Spleen (tissue), 7 donors: ENCODE results near the gene MYO5B.

Experiments used
- POLR2AphosphoS5 ChIP-seq, 3 donors: sonication (generic); formaldehyde crosslinking; IDR thresholded peaks; one replicate each; pipeline ENCODE4 v1.5.1; 2017; ENCODE audit warnings: antibody characterized with exemption in 3 of 3
- TF ChIP-seq, protein P1 (sequence below), 11 experiments: fragments of 200-600 bp in 7 of 11; fragments of 450-650 bp in 4 of 11; sonication (generic) in 4 of 11; IDR thresholded peaks in 8 of 11; conservative IDR thresholded peaks in 3 of 11; 1 replicate in 7 of 11; 2 replicates in 4 of 11; pipeline versions ENCODE4 v1.4.0 to v1.8.0; 2016 to 2021; ENCODE audit warnings: antibody characterized with exemption in 11 of 11, inconsistent platforms in 4 of 11, mild to moderate bottlenecking in 1 of 11
- donor health status: DM: no; HTN: no; CAD: no; lungs with moderate emphysema.
- donor health status: DM: no; HTN: no; CAD: no.
- donor health status: DM: no; HTN: no; CAD: no.

DNA sequence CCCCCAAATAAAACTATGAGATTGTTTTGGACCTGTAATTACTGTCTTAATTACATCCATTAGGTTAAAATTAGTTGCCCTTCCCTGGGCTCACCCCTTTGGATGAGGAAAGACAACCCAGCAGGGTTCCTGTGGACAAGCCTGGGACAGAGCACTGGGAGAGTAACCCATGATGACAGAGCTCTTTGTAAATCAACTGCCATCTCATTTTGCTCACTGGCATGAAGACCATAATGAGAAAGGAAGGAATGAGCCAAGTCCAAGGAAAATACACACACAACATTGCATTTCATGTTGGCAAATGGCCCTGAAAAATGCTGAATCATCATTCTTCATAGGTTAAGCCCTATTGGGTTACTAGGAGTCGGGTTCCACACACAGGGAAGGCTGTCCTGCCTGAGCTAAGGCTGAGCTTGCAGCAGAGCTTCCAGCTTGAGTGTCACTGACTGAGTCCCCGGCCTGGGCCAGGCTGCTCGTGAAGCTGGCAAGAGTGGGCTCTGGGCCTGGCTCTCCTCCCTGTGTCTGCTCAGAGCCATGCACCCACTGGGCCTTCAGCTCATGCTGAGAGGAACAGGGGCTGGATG lies 287.5 kb downstream of the MYO5B start:
- TF ChIP-seq POLR2AphosphoS5 (IDR thresholded peaks at IDR 0.05) = no peak
- TF ChIP-seq, protein P1, sequence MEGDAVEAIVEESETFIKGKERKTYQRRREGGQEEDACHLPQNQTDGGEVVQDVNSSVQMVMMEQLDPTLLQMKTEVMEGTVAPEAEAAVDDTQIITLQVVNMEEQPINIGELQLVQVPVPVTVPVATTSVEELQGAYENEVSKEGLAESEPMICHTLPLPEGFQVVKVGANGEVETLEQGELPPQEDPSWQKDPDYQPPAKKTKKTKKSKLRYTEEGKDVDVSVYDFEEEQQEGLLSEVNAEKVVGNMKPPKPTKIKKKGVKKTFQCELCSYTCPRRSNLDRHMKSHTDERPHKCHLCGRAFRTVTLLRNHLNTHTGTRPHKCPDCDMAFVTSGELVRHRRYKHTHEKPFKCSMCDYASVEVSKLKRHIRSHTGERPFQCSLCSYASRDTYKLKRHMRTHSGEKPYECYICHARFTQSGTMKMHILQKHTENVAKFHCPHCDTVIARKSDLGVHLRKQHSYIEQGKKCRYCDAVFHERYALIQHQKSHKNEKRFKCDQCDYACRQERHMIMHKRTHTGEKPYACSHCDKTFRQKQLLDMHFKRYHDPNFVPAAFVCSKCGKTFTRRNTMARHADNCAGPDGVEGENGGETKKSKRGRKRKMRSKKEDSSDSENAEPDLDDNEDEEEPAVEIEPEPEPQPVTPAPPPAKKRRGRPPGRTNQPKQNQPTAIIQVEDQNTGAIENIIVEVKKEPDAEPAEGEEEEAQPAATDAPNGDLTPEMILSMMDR (IDR thresholded peaks at IDR 0.05 in 8 of 11, conservative IDR thresholded peaks at IDR 0.05 in 3 of 11) = no peak
